Smooth muscle cell of the pulmonary artery (primary cell): ENCODE measurements around the gene CFC1. TPM values are rescaled to one million over a fixed set of nuclear protein-coding genes. Genes with fewer than 3 reads are reported as not detected.

Source experiments
- total RNA-seq: library from RNA; depleted of rRNA; stranded (reverse); fragments of >200 nt; gene quantifications from 2 replicates; pipeline ENCODE4 v1.2.3, GENCODE V29; 2014

CFC1 gene
- not detected in 2 replicates for total RNA-seq

GRCh38 chr2:130599393-130599792 lies at the start of gene CFC1:
Gene CFC1 (minus strand): TSS chr2:130599575. CDS start chr2:130599287, 288 bp downstream.

GRCh38 chr2:130611140-130611539 lies 11.8 kb upstream of the CFC1 start, which contains the start of gene POTEJ:
Gene POTEJ (plus strand): TSS chr2:130611440. CDS start chr2:130611533, 93 bp downstream.

Other genes starting within 250 kb of the CFC1 start
- 15.7 and 17.7 TPM in 2 replicates for gene PTPN18, start 243.5 kb downstream of the CFC1 start, total RNA-seq
- not detected in 2 replicates for gene POTEI, start 90.2 kb downstream of the CFC1 start, total RNA-seq
- not detected in 2 replicates for gene CFC1B, start 78.4 kb downstream of the CFC1 start, total RNA-seq
- not detected in 2 replicates for gene POTEJ, start 11.9 kb upstream of the CFC1 start, total RNA-seq
- gene GPR148, start 129.5 kb upstream of the CFC1 start, total RNA-seq = 0.07 TPM in 1 of 2 replicates, not detected in the other
- gene AMER3, start 156.0 kb upstream of the CFC1 start, total RNA-seq = not detected in 2 replicates
- gene ARHGEF4, start 237.3 kb upstream of the CFC1 start, total RNA-seq = 4.7 and 13.2 TPM in 2 replicates